Lung (tissue), 12 donors: ENCODE data around the gene KRT2. TPM values are rescaled to one million over a fixed set of nuclear protein-coding genes. Genes with fewer than 3 reads are reported as not detected.

ENCODE experiments used
- ATAC-seq: fragments of 200-7000 bp; cut with Tn5 transposase; one replicate; pipeline ENCODE4 v1.9.1; 2020; ENCODE audit warnings: moderate number of reproducible peaks; ENCODE audit not compliant: insufficient read depth, low FRiP score
- DNase-seq, 3 donors: peaks; one replicate each; pipeline ENCODE4 v3.0.0-alpha.2; 2013 to 2017
- H3K27ac ChIP-seq, 2 donors: one replicate each; pipeline ENCODE4 v1.5.1; 2013; ENCODE audit warnings: mild to moderate bottlenecking in 2 of 2, moderate library complexity in 2 of 2, control low read depth in 1 of 2, inconsistent platforms in 1 of 2, low read depth in 1 of 2, low read length in 1 of 2
- H3K27me3 ChIP-seq, 3 donors: one replicate each; pipeline ENCODE4 v1.5.1; 2013; ENCODE audit warnings: low read length in 2 of 3; ENCODE audit not compliant: control insufficient read depth in 3 of 3, insufficient read depth in 3 of 3
- H3K36me3 ChIP-seq, 4 donors: one replicate each; pipeline ENCODE4 v1.5.1; 2013; ENCODE audit warnings: low read length in 4 of 4, mild to moderate bottlenecking in 1 of 4, moderate library complexity in 1 of 4; ENCODE audit not compliant: control insufficient read depth in 4 of 4, insufficient read depth in 4 of 4
- H3K4me1 ChIP-seq, 5 donors: one replicate each; pipeline ENCODE4 v1.5.1; 2013; ENCODE audit warnings: low read length in 5 of 5, mild to moderate bottlenecking in 2 of 5, moderate library complexity in 1 of 5; ENCODE audit not compliant: control insufficient read depth in 5 of 5, insufficient read depth in 5 of 5
- H3K4me3 ChIP-seq: one replicate; pipeline ENCODE4 v1.5.1; 2013; ENCODE audit warnings: mild to moderate bottlenecking, control low read depth, moderate library complexity
- H3K9ac ChIP-seq, 2 donors: one replicate each; pipeline ENCODE4 v1.5.1; 2013; ENCODE audit warnings: low read length in 2 of 2, control low read depth in 1 of 2; ENCODE audit not compliant: insufficient read depth in 1 of 2
- H3K9me3 ChIP-seq, 4 donors: one replicate each; pipeline ENCODE4 v1.5.1; 2013; ENCODE audit warnings: low read length in 3 of 4, mild to moderate bottlenecking in 1 of 4, moderate library complexity in 1 of 4; ENCODE audit not compliant: control insufficient read depth in 4 of 4, insufficient read depth in 3 of 4
- CTCF ChIP-seq: IDR thresholded peaks from 2 replicates; pipeline ENCODE4 v1.5.1; 2012; ENCODE audit warnings: mild to moderate bottlenecking; ENCODE audit errors: control extremely low read depth, extremely low read depth
- WGBS, 2 donors: extraction: QIAGEN DNeasy Blood & Tissue Kit; methylation state at CpG; one replicate each; pipeline ENCODE4 v1.1.7; 2013; 5-methylcytosine and 5-hydroxymethylcytosine counted together
- polyA plus RNA-seq, 2 donors: library from polyadenylated mRNA; stranded (reverse); fragments of 200-250 nt; gene quantifications; one replicate each; pipeline ENCODE4 v1.2.1, GENCODE V29; 2013
- total RNA-seq, 2 donors: library from RNA; depleted of rRNA in 1 of 2; stranded (reverse); fragments of >200 nt in 1 of 2; gene quantifications; one replicate each; pipeline ENCODE4 v1.2.1, GENCODE V29; 2014 to 2021
- donor health status: control.
- donor health status: control.
- donor health status: Bipolar disorder and iron deficiency.
- donor health status: healthy.
- donor health status: DM: yes; HTN: yes; CAD: no.

The KRT2 gene
- total and polyA plus RNA-seq, 4 donors, result 0.03 TPM; not detected in 3

- ATAC-seq (no peak), DNase-seq (no peak)
- TF ChIP-seq CTCF, result no peak
- no peaks in the 10 kb centered on the region for H3K36me3 ChIP-seq
- H3K27ac ChIP-seq, result no peak overlapping the region
- no peak overlapping the region for H3K4me3 ChIP-seq
- H3K9ac ChIP-seq, result no peak overlapping the region
- no peaks in the 10 kb centered on the region for H3K4me1 ChIP-seq
- no peaks in the 10 kb centered on the region for H3K9me3 ChIP-seq
- H3K27me3 ChIP-seq, result peaks cover 0 to 6% (median 0%) of the 10 kb centered on the region in 3 donors
Observed at GRCh38 chr12:52662918-52663229, 10.9 kb upstream of the KRT2 start.

GRCh38 chr12:52662093-52662917 lies 10.3 kb upstream of the KRT2 start:
- no peak overlapping the region for H3K27ac ChIP-seq
- H3K36me3 ChIP-seq, result no peaks in the 10 kb centered on the region
- peaks cover 0 to 2% (median 0%) of the 10 kb centered on the region in 3 donors for H3K27me3 ChIP-seq
- DNase-seq, result no peak
- no peaks in the 10 kb centered on the region for H3K4me1 ChIP-seq
- no peaks in the 10 kb centered on the region for H3K9me3 ChIP-seq
- H3K9ac ChIP-seq, result no peak overlapping the region
- no peak overlapping the region for H3K4me3 ChIP-seq
- WGBS, 2 donors, result 61 to 66% methylated on average over 10 of the region's 10 CpGs
- TF ChIP-seq CTCF, result no peak
- no peak for ATAC-seq

GRCh38 chr12:52661668-52662067 lies 9.7 kb upstream of the KRT2 start:
- DNase-seq, result no peak
- Histone ChIP-seq H3K27me3 (no peaks in the 10 kb centered on the region), H3K36me3 (no peaks in the 10 kb centered on the region), H3K4me3 (no peak overlapping the region), H3K4me1 (no peaks in the 10 kb centered on the region), H3K27ac (no peak overlapping the region), H3K9ac (no peak overlapping the region), H3K9me3 (no peaks in the 10 kb centered on the region)
- ATAC-seq, result no peak
- no peak for TF ChIP-seq CTCF
- 85 to 92% methylated on average over 3 of the region's 3 CpGs for WGBS, 2 donors
